ENCODE data around the gene FAM110C. TPM values are rescaled to one million over a fixed set of nuclear protein-coding genes. Genes with fewer than 3 reads are reported as not detected.

The FAM110C gene
- total and polyA plus RNA-seq, 9 donors: 4.1 to 47.4 (median 7.3) TPM

DNA sequence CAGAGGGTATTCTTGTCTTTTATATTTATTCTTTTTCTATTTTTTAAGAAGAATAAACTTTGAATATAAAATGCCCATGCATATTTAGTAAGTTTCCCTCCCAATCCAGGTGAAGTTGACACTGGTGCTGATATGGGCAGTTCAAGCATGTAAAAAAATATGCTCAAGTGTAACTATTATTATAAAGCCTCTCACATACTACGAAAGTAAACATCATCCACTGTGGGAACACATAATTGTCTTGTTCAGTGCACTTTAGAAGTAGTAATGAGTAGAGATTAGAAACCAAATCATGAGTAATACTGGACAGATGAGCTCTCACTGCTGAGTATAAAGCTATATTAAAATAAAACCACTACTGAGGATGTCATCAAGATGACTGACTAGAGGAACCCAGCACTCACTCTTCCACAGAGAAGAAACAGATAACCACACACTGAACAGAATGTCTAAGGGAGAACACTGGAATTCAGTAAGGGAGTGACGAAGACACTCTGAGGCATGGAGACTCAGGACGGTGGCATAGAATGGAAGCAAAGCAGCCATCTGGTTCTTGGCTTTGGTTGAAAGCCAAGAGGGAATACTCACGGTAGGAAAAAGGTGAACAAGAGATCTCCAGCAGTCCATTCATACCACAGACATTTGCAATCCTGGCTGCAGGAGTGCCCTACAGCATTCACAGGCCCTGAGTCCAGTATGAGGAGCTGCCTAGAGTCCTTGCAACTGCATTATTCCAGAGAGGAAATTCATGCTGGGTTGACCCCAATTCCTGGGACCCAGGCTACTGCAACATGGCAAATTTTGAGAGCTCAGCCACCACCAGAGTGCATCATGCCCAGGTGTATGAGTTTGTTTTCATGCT is 9.5 kb upstream of the FAM110C start:
- WGBS, 3 donors: 67 to 82% (median 68%) methylated on average over 4 of the region's 4 CpGs

DNA sequence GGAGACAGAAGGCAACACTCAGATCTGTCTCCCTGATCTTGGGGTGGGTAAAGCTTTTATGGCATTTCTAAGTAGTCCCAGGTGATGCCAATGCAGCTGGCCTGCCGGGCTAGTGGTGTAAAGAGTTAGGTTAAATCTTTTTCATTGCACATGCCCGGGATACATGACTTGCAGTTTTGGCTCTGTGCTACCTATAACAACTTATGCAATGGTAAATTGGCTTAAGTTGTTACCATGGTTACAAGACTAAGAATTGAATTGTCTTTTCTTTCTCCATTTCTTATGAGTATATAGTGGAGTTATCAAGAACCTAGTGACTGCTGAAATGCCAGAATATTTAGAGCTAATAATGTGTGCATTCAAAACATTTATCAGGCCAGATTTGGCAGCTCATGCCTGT is 5.3 kb upstream of the FAM110C start:
- no peaks in the 10 kb centered on the region for H3K9me3 ChIP-seq

More for the DNA sequence above, 9.5 kb upstream of the FAM110C start:
- Histone ChIP-seq H3K4me1 (ENCODE audit: insufficient read depth) (no peaks in the 10 kb centered on the region), H3K36me3 (no peaks in the 10 kb centered on the region), H3K4me3 (no peak overlapping the region), H3K9me3 (peaks cover 0 to 6% of the 10 kb centered on the region in 2 donors), H3K27me3 (no peaks in the 10 kb centered on the region), H3K27ac (no peak overlapping the region)
- intact Hi-C loops (cut with DNase I): no loop called here
- TF ChIP-seq EP300 (IDR thresholded peaks at IDR 0.05) (no peak), POLR2A (IDR thresholded peaks at IDR 0.05) (no peak)
- TF ChIP-seq, protein P1, sequence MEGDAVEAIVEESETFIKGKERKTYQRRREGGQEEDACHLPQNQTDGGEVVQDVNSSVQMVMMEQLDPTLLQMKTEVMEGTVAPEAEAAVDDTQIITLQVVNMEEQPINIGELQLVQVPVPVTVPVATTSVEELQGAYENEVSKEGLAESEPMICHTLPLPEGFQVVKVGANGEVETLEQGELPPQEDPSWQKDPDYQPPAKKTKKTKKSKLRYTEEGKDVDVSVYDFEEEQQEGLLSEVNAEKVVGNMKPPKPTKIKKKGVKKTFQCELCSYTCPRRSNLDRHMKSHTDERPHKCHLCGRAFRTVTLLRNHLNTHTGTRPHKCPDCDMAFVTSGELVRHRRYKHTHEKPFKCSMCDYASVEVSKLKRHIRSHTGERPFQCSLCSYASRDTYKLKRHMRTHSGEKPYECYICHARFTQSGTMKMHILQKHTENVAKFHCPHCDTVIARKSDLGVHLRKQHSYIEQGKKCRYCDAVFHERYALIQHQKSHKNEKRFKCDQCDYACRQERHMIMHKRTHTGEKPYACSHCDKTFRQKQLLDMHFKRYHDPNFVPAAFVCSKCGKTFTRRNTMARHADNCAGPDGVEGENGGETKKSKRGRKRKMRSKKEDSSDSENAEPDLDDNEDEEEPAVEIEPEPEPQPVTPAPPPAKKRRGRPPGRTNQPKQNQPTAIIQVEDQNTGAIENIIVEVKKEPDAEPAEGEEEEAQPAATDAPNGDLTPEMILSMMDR (IDR thresholded peaks at IDR 0.05): no peak
- no peak for DNase-seq

DNA sequence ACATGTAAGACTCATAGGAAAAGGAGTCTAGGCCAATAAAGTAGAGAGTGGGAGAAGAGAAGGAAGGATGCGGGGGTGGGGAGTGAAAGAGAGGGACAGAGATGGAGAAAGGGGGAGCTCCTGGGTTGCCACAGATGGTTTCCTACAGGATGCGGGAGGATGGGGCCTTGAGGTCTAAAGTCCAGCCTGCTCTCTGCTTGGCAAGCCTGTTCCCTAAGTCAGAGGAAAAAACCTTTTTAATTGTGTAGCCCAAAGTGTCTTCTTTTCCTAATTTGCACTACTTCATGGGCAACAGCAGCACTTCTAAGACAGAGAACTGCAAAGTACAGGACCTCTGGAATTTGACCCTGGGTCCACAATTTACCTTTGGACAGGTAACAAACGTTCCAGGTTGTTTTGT is 1.4 kb upstream of the FAM110C start:
- no peaks in the 10 kb centered on the region for H3K36me3 ChIP-seq
- peak in 2 of 5 donors; percentile 32 to 51 for DNase-seq
- intact Hi-C loops (cut with DNase I): no loop called here
- H3K4me1 ChIP-seq (ENCODE audit: insufficient read depth): peaks cover 4% of the 10 kb centered on the region
- H3K27me3 ChIP-seq: no peaks in the 10 kb centered on the region
- no peak for TF ChIP-seq EP300 (IDR thresholded peaks at IDR 0.05)
- TF ChIP-seq, protein P1 (IDR thresholded peaks at IDR 0.05): no peak
- no peak for TF ChIP-seq POLR2A (IDR thresholded peaks at IDR 0.05)
- no peak overlapping the region for H3K4me3 ChIP-seq
- 20 to 31% (median 29%) methylated on average over 3 of the region's 3 CpGs for WGBS, 3 donors
- no peaks in the 10 kb centered on the region for H3K9me3 ChIP-seq
- H3K27ac ChIP-seq: peak overlapping the region; percentile 36 to 84

More for the DNA sequence above, 5.3 kb upstream of the FAM110C start:
- no peak overlapping the region for H3K4me3 ChIP-seq
- WGBS, 3 donors: 80 to 86% (median 82%) methylated on average over 2 of the region's 2 CpGs
- no peak for DNase-seq
- H3K27ac ChIP-seq: no peak overlapping the region
- no peaks in the 10 kb centered on the region for H3K27me3 ChIP-seq
- no peaks in the 10 kb centered on the region for H3K36me3 ChIP-seq
- TF ChIP-seq, protein P1 (IDR thresholded peaks at IDR 0.05): no peak
- TF ChIP-seq POLR2A (IDR thresholded peaks at IDR 0.05) (no peak), EP300 (IDR thresholded peaks at IDR 0.05) (no peak)
- no peaks in the 10 kb centered on the region for H3K4me1 ChIP-seq (ENCODE audit: insufficient read depth)
- intact Hi-C loops (cut with DNase I): no loop called here

DNA sequence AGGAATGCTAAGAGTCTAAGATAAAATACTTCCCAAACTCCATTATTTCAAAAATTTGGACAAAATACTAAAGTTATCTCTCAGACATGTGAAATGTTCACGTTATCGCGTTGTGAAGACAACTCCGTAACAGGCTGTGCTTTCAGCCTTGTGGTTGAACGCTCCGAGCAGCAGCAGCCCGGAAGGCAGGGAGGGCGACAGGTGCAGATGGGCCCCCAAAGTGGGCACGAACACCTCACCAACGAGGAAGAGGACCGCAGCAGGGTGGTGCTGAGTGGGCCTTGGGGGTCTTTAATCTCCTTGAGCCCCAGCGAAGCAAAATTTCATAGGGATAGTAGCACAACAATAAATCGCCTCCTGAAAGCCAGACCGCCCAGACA is 1.0 kb upstream of the FAM110C start:
- H3K9me3 ChIP-seq: no peaks in the 10 kb centered on the region
- peak overlapping the region; percentile 50 for H3K4me3 ChIP-seq
- TF ChIP-seq EP300 (IDR thresholded peaks at IDR 0.05): no peak
- TF ChIP-seq, protein P1 (IDR thresholded peaks at IDR 0.05): no peak
- TF ChIP-seq POLR2A (IDR thresholded peaks at IDR 0.05): no peak
- DNase-seq: peak in 3 of 5 donors; percentile 28 to 63 (median 40)
- H3K4me1 ChIP-seq (ENCODE audit: insufficient read depth): peaks cover 4% of the 10 kb centered on the region
- no peaks in the 10 kb centered on the region for H3K36me3 ChIP-seq
- 7 to 12% (median 7%) methylated on average over 14 of the region's 14 CpGs for WGBS, 3 donors
- no peaks in the 10 kb centered on the region for H3K27me3 ChIP-seq
- peak overlapping the region; percentile 36 to 84 for H3K27ac ChIP-seq
- intact Hi-C loops (cut with DNase I): no loop called here
